Duodenal mucosa (tissue), 2 donors: ENCODE measurements around the gene TCN1.

ENCODE experiments used
- H3K27ac ChIP-seq: one replicate; pipeline ENCODE4 v1.7.0; 2013; ENCODE audit warnings: low read depth, low read length
- H3K27me3 ChIP-seq, 2 donors: one replicate each; pipeline ENCODE4 v1.7.0; 2013; ENCODE audit warnings: low read length in 2 of 2, control low read depth in 1 of 2; ENCODE audit not compliant: insufficient read depth in 2 of 2, control insufficient read depth in 1 of 2
- H3K36me3 ChIP-seq, 2 donors: one replicate each; pipeline ENCODE4 v1.7.0; 2013; ENCODE audit warnings: low read length in 2 of 2, control low read depth in 1 of 2; ENCODE audit not compliant: insufficient read depth in 2 of 2, control insufficient read depth in 1 of 2
- H3K4me1 ChIP-seq, 2 donors: one replicate each; pipeline ENCODE4 v1.7.0; 2013; ENCODE audit warnings: low read length in 2 of 2, control low read depth in 1 of 2; ENCODE audit not compliant: insufficient read depth in 2 of 2, control insufficient read depth in 1 of 2
- H3K4me3 ChIP-seq, 2 donors: one replicate each; pipeline ENCODE4 v1.7.0; 2013; ENCODE audit warnings: low read length in 2 of 2, low read depth in 1 of 2
- H3K9ac ChIP-seq, 2 donors: one replicate each; pipeline ENCODE4 v1.7.0; 2013; ENCODE audit warnings: low read length in 2 of 2, low read depth in 1 of 2
- H3K9me3 ChIP-seq, 2 donors: one replicate each; pipeline ENCODE4 v1.7.0; 2013; ENCODE audit warnings: low read length in 2 of 2, control low read depth in 1 of 2; ENCODE audit not compliant: control insufficient read depth in 1 of 2

Gene TCN1

GRCh38 chr11:59813364-59813763, 52.9 kb downstream of the TCN1 start:
- H3K9me3 ChIP-seq, result no peaks in the 10 kb centered on the region
- H3K4me1 ChIP-seq, result peaks cover 5% of the 10 kb centered on the region in 2 donors
- no peak overlapping the region for H3K9ac ChIP-seq
- H3K27ac ChIP-seq, result no peak overlapping the region
- peaks cover 0 to 3% of the 10 kb centered on the region in 2 donors for H3K36me3 ChIP-seq
- H3K4me3 ChIP-seq, result no peak overlapping the region
- H3K27me3 ChIP-seq, result no peaks in the 10 kb centered on the region

DNA sequence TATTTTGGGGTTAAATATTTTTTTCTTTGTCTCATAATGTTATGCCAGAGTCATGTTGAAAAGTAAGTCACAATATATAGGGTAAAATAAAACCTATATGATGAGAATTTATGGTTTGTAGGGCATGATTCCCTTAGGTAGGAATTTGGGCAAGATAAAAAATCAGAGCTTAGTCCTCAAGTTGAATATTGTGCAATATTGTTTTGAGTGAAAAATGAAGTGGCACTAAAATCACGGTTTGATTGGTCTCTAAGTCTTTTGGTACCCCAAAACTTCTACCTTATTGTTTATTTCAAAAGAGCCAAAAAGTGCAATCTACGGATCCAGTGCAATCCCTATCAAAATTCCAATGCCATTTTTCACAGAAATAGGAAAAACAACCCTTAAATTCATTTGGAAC, 54.1 kb downstream of the TCN1 start:
- H3K4me1 ChIP-seq, result peaks cover 5 to 13% of the 10 kb centered on the region in 2 donors
- peaks cover 6 to 11% of the 10 kb centered on the region in 2 donors for H3K36me3 ChIP-seq
- no peak overlapping the region for H3K9ac ChIP-seq
- no peaks in the 10 kb centered on the region for H3K9me3 ChIP-seq
- H3K4me3 ChIP-seq, result no peak overlapping the region
- H3K27me3 ChIP-seq, result no peaks in the 10 kb centered on the region
- H3K27ac ChIP-seq, result no peak overlapping the region

DNA sequence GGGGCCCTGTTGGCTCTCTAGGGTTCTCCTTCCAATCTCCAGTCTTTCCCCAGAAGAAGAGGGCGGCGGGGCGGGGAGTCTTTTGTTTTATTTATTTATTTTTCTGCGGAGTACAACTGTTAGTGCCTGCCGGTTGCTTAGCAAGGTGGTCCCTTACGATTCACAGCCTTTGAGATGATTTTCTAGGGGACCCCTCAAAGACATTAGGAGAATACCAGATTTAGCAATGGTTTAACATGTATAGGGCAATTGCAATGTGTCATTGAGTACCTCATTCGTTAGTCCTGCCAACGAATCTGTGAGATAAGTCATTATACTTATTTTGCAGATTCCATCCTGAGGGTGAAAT, 55.4 kb downstream of the TCN1 start:
- Histone ChIP-seq H3K27me3 (no peaks in the 10 kb centered on the region), H3K4me1 (peaks cover 5 to 17% of the 10 kb centered on the region in 2 donors), H3K36me3 (peaks cover 13 to 24% of the 10 kb centered on the region in 2 donors), H3K4me3 (peak overlapping the region; percentile 80 to 96), H3K27ac (no peak overlapping the region), H3K9ac (no peak overlapping the region), H3K9me3 (no peaks in the 10 kb centered on the region)

- H3K9me3 ChIP-seq, result no peaks in the 10 kb centered on the region
- no peaks in the 10 kb centered on the region for H3K27me3 ChIP-seq
- peaks cover 5 to 17% of the 10 kb centered on the region in 2 donors for H3K4me1 ChIP-seq
- peak within 1 kb of the TSS; percentile 74 to 98 for H3K9ac ChIP-seq
- H3K36me3 ChIP-seq, result peaks cover 17 to 29% of the 10 kb centered on the region in 2 donors
- peak within 1 kb of the TSS; percentile 26 for H3K27ac ChIP-seq
- peak within 1 kb of the TSS; percentile 80 to 96 for H3K4me3 ChIP-seq
These were observed 55.9 kb downstream of the TCN1 start, which contains the start of gene MRPL16 for GRCh38 chr11:59810189-59810910. MRPL16 (minus strand) TSS chr11:59810778; CDS start chr11:59810658, 120 bp downstream.

DNA sequence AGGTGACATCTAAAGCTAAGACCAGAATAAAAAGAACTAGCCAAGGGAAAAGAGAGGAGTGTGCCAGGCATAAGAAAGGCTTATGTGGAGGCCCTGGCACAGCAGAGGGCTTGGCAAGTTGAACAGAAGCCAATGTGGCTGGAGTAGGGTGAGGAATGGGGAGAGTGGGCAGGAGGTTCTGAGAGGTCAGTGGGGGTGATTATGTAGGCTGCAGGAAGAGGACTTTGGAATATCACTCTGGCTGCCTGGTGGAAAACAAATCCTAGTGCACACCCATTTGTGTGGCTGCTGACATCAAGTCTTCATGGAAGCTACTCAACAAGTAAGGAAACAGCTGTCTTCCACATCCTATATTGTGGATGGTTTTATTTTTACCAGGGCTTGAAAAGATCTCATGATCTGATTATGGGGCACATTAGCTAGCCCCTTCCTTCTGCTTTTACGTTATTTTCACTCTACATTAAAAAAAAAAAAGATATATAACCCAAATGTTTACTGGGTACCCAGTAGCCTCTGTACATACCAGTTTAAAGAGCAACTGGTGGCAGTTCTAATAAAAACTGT, 59.2 kb downstream of the TCN1 start:
- H3K9me3 ChIP-seq, result no peaks in the 10 kb centered on the region
- no peak overlapping the region for H3K27ac ChIP-seq
- no peaks in the 10 kb centered on the region for H3K27me3 ChIP-seq
- peaks cover 5 to 17% of the 10 kb centered on the region in 2 donors for H3K4me1 ChIP-seq
- H3K4me3 ChIP-seq, result no peak overlapping the region
- no peak overlapping the region for H3K9ac ChIP-seq
- peaks cover 28 to 49% of the 10 kb centered on the region in 2 donors for H3K36me3 ChIP-seq

DNA sequence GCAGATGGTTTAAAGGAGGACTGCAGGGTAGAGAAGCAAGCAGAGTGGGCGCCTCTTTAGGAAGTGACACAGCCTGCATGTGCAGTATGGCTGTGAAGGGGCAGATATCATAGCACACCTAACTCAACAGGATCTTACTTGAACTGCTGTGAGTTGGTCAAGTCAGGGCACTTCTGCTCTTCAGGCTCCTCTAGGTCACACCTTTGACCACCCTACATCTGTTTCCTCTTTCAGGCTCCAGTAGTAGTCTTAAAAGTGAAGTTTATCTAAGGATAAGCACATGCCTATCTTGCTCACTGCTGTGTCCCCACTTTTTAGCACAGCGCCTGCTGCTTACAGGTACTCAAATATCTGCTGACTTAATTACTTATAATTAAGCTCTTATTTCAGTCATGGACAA, 62.2 kb downstream of the TCN1 start:
- Histone ChIP-seq H3K4me3 (no peak overlapping the region), H3K4me1 (peaks cover 16 to 34% of the 10 kb centered on the region in 2 donors), H3K27me3 (no peaks in the 10 kb centered on the region), H3K9me3 (no peaks in the 10 kb centered on the region), H3K36me3 (peaks cover 32 to 49% of the 10 kb centered on the region in 2 donors), H3K9ac (no peak overlapping the region), H3K27ac (no peak overlapping the region)
